GM21526 (cell line): ENCODE results near the gene SPRING1.
"Not testable (repeated sequence)": the region's sequence is repeated elsewhere in the genome, so short reads cannot be mapped to it uniquely, and the experiment has no call there.

ENCODE experiments used
- ATAC-seq: cut with Tn5 transposase; IDR thresholded peaks from one replicate; pipeline ENCODE4 v1.9.1; 2021; ENCODE audit warnings: moderate library complexity; ENCODE audit not compliant: unreplicated experiment, low FRiP score

SPRING1 gene

DNA sequence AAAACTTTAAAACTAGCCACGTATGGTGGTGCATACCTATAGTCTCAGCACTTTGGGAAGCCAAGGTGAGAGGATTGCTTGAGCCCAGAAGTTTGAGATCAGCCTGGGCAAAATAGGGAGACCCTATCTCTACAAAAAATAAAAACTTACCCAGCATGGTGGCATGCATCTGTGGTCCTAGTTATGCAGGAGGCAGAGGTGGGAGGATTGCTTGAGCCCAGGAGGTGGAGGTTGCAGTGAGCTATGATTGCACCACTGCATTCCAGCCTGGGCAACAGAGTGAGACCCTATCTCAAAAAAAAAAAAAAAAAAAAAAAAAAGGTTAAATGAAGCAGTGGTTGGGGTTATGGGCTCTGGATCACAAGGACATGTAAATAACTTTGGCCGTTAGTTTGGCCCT, 4.9 kb upstream of the SPRING1 start:
- ATAC-seq, result not testable (repeated sequence)

DNA sequence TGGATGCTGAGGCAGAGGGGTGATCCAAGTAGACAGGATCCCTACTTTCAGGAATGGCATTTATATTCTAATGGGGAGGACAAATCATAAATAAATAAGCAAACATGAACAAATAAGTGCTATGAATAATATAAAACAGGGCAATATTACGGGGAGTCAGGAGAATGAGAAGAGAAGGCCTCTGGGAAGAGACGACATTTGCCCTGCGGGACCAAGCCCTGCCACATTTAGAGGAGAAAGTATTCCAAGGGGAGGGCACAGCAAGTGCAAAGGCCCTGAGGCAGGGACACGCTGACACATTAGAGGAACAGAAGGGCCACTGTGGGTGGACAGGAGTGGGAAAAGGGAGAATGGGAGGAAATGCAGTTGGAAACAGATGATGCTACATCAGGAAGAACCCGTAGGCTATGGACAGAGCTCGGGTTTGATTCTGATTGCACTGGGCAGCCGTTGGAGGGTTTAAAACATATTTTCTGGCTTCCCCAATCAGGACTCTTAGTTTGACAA, 1.6 kb upstream of the SPRING1 start:
- no peak for ATAC-seq

DNA sequence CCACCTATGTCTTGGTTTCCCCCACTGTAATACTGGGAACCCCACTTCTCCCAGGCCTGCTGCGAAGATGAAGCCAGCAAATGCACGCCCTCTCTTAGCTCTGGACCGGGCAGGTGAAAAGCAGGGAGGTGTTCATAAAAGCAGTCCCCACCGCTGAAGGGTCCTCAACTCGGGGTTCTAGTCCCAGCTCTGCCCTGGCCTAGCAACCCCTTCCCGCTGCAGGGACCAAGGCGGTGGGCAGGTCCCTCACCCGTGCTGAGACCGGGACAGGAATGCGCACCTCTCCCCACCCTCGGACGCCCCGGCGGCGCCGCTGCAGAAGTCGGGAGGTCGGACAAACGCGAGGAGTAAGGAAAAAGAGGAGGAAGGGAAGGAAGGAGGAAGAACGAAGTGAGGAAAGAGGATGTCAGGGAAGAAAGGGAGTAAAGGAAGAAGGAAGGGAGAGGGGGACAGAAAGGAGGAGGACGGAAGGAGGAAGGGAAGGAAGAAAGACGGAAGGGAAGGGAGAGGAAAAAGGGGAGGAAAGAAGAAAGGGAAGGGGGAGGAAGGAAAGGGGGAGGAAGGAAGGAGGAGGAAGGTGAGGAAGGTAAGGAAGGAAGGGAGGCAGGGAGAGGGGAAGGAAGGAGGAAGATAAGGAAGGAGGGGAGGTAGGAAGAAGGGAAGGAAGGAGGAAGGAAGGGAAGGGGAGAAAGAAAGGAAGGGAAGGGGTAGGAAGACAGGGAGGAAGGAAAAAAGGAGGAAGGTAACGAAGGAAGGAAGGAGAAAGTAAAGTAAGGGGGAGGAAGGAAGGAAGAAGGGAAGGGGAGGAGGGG, 701 bp downstream of the SPRING1 start:
- no peak for ATAC-seq

DNA sequence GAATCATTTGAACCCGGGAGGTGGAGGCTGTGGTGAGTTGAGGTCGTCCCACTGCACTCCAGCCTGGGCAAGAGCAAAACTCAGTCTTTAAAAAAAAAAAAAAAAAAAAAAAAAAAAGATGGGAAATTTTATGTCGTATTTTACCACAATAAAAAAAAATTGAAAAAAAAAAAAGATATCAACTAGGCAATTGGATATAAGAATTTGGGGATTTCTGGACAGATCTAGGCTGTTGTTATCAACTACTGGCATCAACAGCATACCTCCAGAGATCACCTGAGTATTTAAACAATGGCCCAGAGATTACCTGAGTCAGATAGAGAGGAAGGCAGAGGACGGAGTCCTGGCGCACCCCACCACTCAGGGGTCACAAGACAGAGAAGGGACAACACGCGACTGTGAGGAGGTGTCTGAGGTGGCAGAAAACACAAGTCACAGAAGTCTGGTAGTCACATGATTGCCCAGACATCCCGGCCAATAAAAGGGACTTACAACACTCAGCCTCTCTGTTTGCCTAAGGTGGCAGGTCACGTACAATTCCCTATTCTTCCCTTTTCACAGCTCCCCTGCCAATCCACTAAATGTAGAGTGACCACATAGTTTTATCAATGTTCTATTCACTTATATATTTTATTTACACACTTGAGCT, 1.8 kb downstream of the SPRING1 start:
- ATAC-seq, result no peak

DNA sequence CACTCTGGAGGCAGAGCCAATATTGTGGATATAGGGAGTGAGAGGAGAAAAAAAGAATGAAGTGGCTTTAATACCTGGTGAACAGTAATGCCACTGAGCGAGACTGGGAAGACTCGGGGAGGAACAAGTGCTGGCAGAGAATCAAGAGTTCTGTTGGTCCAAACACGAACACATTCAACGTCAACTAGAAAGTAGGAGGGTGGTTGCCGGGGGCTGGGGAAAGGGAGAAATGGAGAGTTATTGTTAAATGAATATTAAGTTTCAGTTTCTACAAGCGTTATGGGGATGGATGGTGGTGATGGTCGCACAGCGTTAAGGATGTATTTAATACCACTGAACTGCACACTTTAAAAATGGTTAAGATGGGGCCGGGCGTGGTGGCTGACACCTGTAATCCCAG, 2.8 kb downstream of the SPRING1 start:
- no peak for ATAC-seq

DNA sequence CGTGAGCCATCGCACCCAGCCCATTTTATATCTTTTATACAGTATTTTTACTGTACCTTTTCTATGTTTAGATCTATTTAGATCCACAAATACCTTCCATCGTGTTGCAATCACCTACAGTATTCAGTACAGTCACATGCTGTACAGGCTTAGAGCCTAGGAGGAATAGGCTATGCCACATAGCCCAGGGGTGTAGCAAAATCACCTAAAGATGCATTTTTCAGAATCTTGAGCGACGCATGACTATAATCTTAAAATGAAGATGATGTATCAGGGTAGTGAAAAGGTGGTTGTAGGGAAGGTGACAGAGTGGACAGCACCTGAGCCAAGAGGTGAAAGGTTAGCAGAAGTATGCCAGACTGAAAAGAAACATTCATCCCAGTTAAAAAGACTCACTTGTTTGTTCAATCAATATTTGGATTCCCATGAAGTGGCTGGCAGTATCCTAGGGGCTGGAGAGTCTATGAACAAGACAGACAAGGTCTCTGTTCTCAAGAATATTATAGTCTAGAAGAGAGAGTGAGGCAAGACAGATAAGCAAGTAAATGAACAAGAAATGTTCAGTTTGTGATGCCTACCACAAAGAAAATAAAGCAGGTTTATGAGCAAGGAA, 3.6 kb downstream of the SPRING1 start:
- no peak for ATAC-seq

DNA sequence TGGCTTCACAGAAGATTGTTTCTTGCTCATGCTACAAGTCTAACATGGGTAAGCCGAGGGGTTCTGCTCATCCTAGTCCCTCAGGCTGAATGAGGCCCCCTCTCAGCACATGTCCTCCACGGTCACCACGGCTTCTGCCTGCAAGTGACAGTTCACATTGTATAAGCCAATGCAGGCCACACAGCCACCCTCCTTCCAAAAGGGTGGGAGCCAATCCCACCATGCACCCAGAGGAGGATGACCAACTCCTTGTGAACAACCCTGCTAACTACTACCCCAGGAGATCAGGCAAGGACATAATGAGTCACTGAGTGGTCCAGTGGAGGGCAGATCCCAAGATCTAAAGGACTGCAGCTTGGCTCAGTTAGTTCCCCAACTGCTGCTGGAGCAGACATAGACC, 6.1 kb downstream of the SPRING1 start:
- ATAC-seq, result no peak

DNA sequence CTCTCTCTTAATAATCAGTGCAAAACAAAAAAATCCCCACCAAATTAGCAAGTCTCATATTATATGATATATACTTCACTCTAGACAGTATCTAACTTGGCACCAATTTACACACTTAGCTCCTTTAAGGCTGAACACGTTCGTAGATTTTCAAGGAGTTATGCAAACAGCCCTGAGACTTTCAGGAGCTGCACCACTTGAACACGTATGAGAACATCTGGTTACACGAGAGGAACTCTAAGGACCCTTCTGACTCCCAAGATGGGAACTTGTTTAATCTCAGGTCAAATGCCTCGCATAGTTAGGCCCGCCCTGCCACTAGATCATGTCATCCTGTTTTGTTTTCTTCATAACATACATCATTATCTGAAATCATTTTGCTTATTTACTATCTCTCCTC, 10.0 kb downstream of the SPRING1 start:
- no peak for ATAC-seq

DNA sequence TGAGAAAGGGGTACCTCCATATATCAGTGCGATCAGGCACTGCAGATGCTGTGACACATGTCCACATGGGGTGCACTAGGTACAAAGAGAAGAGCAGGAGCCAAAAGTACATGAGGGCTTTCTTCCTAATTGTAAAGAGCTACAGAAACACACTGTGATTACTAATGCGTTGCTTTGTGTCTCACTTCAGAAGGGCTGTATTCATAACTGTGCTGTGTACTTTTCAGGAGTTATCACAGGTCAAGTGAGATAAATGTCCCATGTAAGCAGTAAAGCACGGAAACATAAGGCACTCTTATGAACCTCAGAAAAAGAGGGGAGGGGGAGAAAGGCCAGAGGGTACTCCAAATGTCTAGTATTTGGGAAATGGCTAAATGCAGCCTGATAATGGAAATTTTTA, 10.6 kb downstream of the SPRING1 start:
- ATAC-seq, result no peak

DNA sequence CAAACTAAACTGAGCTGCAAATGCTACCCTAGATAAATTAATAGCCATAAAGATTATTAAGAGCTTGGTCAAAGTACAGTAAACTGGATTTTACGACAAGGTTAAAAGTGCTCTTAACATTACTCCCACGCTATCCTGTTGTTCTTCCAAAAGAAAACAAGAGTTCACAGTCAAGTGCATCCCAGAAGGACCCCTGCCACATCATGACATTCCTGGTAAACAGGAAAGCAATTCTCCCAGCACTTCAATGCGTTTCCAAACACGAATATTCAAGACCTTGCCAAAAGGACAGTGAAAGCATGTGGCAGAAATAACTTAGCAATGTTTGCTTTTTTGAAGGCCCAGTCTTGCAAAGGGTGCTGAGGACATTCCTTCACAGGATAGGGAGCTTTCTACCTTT, 11.2 kb downstream of the SPRING1 start:
- ATAC-seq, result no peak

DNA sequence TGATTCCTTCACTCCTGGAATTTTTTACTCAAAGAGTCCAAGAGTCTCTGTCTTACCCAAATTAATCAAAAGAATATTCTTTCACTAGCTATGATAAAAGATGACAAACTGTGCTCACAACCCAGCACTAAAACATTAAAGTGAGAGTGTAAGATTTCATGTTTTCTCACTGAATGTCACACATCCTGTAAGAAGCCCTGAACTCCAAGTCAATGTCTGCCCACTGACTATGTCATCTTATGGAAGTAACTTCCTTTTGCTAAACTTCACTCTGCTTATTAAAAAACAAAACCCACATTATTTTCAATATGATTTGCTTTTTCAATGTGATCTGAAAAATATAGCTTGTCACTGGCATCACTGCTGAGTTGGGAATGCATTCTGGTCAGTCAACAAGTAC, 15.6 kb downstream of the SPRING1 start:
- ATAC-seq, result no peak

DNA sequence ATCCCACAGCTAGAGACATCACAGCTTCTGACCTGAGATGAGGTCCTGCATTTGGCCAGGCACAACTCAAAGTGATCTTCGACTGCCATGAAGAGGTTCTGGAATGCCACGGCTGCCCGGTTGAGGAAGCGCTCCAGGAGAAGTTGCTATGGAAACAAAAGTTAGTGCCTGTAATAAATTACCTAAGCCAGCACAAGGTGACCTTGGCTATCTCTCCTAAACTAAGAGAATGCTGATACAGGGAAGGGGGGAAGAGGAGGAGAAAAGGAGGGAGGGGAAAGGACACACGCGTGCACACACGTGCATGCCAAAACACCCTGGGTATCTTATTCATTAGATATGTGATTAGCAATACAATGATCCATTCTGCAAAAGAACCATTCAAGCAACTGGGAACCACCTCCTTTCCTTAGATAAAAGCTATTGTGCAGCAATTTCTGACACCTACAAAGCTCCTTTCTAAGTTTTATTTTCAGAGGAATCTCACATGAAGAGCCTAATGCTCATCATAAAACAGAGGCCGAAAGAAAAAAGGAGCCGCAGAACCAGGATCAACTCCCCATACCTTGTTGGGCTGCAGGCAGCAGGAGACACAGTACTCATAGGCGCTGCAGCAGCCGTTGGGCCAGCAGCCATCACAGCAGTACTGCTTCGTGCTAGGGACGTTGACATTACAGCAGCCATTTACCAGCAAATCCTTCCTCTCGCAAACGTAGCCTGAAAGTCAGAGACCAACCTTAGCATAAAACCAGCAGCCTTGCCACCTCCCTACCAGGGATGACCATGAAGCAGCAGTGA, 17.9 kb downstream of the SPRING1 start:
- ATAC-seq, result no peak

DNA sequence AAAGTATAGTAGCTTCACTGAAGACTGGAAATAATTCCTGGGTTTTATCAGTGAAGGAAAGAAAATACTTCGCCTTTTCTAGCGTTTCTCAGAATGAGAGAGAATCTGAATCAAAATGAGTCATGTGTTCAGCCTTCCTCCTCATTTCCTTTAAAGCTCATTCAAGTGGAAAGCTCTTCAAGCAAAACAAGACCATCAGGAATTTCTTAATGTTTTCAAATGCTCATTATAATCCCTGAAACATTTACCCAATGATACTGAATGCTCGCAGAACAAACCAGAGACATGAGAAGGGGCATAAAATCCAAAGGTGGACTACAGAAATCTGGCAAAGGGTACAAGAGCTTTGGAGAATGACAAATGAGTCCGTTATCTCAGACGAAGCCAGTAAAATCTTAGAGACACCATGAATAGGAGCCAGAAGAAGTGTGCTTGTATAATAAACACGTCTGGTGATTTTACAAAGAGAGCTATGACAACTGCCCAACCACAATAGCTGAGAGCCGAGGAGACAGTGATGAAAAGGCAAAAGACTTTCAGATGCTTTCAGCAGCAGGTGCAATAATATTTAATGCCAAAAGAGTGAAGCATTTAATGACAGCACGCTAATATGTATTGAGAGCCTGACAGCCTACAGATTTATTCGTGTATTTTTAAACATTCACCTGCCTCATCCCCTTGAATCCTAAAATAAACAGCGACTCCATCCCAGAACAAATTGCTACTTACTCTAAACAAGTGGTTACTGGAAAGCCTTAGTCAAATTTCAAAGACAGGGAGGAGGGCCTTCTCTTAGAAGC, 19.0 kb downstream of the SPRING1 start:
- no peak for ATAC-seq

DNA sequence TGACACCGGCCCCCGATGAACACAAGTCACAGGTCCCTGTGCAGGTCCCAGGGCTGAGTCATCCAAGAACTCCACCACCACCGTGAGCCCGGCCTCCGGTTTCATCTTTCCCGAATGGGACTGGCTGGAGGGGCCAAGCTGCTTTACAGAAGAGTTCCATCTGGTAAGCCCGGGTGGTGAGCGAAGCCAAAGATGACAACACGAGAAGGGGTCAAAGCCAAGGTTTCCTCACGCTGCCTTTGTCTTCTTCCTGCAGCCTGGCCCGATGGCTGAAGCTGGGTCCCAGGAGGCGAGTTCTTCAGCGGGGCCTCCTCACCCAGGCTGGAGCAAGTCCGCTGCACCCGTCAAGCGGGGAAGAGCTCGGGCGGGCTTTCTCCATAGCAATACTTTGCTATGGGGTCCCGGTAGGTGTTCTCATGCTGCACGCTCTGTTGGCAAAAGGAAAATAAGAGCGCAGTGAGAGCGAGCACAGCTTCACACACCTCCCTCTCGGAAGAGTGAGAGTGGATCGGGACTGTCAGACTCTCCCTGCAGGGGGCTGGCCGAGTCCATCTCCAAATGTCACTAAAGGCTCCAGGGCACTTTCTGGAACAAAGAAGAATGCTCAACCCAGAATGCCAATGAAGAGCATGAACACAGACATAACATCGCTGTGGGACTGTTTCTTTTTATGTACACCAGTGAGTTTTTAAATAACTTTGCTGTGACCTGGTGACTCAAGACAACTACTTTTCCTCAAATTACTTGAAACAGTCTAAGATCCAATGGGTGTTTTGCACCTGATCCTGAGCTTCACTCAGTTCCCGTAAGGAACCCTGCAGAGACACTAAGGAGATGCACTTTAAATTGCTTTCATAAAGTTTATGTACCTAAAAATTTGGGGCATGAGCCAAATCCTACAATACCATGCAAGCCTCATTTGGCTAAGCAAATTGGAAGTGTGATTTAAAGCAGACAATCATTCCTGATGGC, 20.1 kb downstream of the SPRING1 start:
- no peak for ATAC-seq

DNA sequence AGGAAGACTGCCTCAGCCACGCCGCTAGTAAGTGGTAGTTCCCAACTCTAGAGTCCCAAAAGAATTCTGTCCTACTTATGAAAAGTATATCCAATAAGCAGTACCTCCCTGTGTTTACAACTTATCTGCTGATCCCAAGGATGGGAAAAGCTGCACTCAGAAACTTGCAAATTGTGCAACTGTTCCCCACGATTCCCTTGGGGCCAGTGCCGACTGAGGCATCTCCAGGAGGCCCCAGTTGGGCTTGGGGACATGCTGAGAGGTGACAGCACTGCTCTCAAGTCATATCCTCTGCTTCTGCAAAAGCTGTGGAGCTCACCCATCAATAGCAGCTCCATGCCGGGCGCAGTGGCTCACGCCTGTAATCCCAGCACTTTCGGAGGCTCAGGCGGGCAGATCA, 23.7 kb downstream of the SPRING1 start:
- ATAC-seq, result no peak

DNA sequence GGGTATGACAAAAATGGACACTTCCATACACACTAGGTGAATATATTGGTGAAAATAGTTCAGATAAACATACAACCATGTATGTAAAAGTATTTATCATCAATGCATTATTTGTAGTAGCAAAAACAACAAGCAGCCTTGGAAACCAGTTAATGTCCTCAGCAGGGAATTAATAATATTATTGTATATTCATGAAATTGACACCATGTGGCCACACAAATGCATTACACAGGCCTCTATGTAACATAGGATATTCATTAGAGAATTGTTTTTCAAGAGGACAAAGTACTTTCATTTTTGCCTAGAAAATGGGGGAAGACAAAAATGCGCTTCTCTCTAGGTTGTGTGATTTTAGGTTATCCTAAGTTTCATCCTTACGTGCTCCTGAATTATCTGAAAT, 24.3 kb downstream of the SPRING1 start:
- no peak for ATAC-seq

DNA sequence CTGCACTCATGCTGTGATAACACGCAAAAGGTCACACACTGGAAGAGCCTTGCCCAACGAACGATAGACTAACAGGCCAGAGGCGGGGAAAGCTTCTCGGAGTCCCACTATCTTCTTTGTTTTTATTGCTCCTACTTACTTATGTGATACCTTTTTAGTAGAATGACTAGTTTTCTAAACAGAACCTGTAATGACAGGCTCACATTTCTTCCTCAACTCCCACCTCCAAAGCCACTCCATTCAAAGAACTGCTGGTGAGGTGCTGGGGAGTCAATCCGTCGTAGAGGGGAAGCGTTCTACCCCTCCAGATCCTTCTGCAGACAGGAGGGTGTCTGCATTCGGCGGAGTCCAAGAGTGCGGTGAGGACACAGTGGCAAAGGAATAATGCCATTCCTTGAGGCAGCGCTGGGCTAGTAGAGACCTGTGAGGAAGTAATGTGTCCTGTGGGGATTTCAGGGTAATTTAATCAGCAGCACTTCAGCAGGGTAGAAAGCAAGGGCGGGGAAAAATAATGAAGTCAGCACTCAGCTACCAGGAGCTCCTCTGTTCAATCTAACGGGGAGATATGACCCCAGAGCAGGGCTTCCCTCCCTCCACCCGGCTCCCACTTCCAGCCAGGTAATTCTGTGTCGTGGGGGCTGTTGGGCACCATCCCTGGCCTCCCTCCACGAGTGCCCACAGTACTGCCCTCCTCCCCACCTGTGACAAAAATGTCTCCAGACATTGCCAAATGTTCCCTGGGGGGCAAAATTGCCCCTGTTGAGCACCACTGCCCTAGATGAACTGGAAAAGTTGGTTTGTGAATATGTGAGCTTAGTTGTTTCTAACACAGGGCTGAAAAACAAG, 25.2 kb downstream of the SPRING1 start:
- no peak for ATAC-seq
